HG03108 (cell line): ENCODE results near the gene HK3.
"Not testable (repeated sequence)": the region's sequence is repeated elsewhere in the genome, so short reads cannot be mapped to it uniquely, and the experiment has no call there.

Experiments used
- ATAC-seq: cut with Tn5 transposase; IDR thresholded peaks from one replicate; pipeline ENCODE4 v1.9.1; 2021; ENCODE audit warnings: moderate library complexity; ENCODE audit not compliant: unreplicated experiment

Gene HK3

GRCh38 chr5:176870644-176871043 is 28.5 kb downstream of the HK3 start:
- ATAC-seq, result not testable (repeated sequence)

DNA sequence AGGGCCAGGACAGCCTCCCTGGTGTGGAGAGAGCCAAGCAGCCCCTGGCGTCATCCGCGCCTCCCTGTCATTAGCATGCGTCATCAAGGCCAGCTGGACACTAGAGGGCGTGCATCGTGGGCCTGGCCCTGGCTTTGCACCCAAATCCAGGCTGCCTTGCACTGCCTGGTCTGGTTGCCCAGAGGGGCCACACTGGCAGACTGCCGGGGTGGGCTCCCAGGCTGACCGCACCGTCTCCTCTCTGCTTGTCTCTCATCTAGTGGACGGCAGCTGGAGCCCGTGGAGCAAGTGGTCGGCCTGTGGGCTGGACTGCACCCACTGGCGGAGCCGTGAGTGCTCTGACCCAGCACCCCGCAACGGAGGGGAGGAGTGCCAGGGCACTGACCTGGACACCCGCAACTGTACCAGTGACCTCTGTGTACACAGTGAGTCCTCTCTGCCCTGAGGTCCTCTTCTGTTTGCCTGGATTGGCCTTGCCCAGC is 29.0 kb downstream of the HK3 start:
- no peak for ATAC-seq

GRCh38 chr5:176869501-176870109 is 29.5 kb downstream of the HK3 start:
- no peak for ATAC-seq

DNA sequence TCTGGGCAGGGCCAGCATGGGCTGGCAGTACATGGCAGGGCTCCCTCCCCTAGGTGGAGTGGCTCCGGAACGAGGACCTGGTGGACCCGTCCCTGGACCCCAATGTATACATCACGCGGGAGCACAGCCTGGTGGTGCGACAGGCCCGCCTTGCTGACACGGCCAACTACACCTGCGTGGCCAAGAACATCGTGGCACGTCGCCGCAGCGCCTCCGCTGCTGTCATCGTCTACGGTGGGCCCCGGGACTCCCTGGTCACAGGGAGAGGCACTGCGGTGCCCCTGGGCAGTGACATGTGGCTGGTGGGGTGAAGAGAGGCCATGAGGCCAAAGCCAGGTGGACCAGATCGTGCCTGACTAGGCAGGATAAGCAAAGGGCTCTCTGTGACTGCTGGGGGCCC is 30.4 kb downstream of the HK3 start:
- no peak for ATAC-seq

DNA sequence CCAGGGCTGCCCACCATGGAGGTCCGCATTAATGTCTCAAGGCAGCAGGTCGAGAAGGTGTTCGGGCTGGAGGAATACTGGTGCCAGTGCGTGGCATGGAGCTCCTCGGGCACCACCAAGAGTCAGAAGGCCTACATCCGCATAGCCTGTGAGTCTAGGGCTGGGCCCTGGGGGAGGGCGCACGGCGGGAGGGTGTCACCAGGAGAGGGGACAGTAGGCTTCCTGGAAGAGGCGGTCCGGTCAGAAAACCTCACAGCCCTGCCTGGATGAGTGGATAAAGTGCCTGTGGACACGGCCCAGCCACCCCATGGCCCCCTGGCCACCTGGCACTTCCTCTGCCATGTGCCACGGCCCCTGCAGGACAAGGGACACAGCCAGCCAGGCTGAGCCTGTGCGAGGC is 31.0 kb downstream of the HK3 start:
- ATAC-seq, result no peak

DNA sequence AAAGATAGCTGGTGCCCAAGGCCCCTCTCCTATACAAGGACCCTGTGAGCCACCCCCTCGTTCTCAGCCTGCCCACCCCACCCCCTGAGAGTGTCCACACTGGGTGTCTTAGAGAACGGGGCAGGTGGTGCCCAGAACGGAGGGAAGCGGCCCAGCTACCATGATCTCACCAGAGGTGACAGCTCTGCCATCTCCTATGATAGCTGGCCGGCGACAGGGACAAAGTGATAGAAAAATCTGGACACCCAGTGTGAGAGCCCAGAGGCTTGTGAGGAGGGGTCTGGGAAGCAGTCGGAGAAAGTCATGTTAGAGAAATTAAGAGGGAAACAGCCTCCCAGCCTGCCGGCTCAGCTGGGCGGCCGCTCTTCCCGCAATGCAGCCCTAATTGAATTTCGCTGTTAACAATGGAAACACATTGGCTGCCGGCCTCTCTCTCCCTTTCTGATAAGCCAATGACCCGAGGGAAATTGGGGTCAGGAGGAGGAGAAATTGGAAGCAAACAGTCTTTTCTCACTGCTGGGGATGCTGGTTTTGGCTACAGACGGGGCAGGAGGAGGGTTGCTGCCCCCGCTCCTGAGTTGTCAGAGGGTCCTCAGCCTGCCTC is 32.3 kb downstream of the HK3 start:
- ATAC-seq, result no peak

- ATAC-seq, result no peak
Observed at GRCh38 chr5:176865964-176866363, 33.2 kb downstream of the HK3 start.

- ATAC-seq, result no peak
Observed at GRCh38 chr5:176864755-176865154, 34.4 kb downstream of the HK3 start.

DNA sequence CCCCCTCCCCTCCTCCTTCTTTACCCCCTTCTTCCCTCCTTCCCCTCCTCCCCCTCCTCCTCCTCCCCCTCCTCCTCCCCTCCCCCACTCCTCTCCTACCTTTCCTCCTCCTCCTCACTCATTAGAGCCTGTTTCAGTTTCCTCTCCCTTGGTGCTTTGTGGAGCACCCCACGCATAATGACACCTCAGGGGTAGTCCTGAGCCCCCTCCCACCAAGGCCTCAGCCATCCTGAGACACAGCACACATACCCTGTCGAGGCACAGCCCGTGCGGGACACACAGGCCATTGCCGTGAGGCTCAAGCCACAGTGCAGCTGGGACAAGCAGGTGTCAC is 35.4 kb downstream of the HK3 start:
- ATAC-seq, result no peak

DNA sequence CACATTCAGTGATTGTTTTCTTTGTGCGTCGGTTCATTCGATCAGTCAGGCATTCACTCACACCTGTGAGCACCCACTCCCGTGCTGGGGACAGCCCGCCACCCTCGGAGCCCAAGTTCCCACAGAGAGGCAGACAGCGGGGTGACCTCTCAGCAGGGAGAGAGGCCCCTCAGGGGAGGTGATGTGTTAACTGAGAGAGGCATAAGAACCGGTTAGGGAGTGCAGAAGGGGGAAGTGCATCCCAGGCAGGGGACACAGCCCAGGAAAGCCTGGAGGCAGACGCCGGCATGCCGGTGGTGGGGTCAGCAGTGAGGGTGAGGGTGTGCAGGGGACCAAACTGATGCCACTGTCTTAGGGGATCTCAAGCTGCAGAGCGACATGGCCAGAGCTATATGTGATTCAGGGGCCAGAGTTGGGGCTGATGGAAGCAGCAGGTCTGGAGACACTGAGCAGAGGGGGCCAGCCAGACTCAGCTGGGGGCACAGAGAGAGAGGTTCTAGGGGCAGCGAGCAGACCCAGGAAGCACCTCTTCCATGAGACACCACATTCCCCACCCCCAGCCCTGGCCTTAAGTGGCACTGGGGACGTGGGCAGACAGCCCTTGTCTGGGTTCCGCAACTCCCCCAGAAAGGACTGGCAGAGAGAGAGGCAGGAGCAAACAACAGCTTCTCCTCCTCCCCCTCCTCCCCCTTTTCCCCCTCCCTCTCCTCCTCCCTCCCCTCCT is 35.9 kb downstream of the HK3 start:
- no peak for ATAC-seq

- no peak for ATAC-seq
Observed at GRCh38 chr5:176862330-176862995, 36.7 kb downstream of the HK3 start.

GRCh38 chr5:176861276-176861675 is 37.9 kb downstream of the HK3 start:
- no peak for ATAC-seq

DNA sequence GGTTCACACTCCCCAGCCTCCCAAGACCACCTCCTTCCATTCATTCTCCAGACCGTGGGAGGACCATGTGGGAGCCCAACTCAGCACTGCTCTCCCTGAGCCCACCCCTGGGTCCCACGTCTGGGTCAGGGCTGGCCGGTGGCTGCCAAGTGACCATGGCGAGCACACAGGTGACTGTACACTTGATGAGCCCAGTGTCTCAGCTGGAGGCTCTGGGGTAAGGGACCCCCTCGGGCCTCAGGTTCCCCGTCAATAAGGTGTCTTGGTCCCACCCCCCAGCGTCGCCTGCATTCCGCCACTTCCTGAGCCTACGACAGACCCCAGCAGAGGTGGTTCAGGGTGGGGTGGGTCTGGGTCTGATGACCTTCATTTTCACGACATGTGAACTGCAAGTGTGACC is 38.8 kb downstream of the HK3 start:
- ATAC-seq, result no peak

DNA sequence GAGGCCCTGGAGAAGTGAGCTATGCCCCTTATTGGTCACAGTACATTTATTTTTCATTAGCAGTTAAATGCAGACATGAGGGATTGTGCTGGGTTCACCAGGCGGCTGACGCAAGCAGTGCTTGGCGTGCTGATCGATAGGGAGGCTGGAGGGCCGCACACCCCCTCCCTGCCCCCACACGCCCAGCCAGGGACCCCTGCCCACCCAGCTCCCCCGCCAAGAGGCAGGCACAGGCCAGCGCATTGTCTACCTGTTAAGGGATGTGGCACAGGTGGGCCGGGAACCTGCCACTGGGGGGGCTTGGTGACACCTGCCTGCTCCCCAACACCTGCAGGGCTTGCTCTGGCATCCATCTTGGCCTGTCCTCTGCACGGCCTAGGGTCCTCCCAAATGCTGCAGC is 39.2 kb downstream of the HK3 start:
- ATAC-seq, result no peak

- no peak for ATAC-seq
Observed at GRCh38 chr5:176857894-176858273, 41.3 kb downstream of the HK3 start.

- no peak for ATAC-seq
Observed at GRCh38 chr5:176857216-176857893, 41.8 kb downstream of the HK3 start.

- no peak for ATAC-seq
Observed at GRCh38 chr5:176856746-176857145, 42.4 kb downstream of the HK3 start.

DNA sequence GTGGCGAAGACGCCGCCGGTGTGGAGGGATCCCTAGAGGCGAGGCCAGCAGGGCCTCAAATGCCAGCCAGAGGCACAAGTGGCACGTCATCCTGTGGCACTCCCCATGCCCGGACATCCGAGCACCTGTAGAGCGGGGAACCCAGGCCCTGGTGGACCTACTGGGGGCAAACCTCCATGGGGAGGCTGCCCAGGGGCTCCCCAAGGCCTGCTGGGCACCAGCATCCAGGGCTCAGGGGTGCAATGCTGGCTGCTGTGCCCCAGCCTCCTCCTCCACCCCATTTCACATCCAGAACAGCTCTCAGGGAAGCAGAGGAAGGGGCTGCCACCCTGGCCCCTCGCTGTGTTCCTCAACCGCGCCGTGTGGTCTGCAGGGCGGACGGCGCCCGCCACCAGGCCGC is 43.5 kb downstream of the HK3 start:
- ATAC-seq, result no peak

DNA sequence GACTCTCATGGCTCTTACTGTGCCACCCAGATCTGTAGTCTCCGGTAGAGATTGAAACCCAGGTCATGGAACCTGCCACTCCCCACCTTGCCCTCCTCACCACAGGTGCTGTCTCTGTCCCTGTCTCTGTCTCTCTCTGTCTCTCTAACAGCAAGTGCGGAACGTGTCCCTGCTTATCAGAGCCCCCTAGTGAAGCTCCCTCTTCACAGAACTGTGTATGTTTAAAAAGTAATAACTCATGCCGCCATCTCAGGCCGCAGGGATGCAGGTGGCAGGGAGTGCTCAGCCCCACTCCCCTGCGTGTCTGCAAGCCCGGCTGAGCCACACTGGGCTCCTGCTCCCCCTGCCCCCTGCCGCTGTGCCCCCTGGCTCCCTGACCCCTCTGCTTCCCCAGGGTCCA is 45.0 kb downstream of the HK3 start:
- no peak for ATAC-seq

- ATAC-seq, result no peak
Observed at GRCh38 chr5:176853151-176853778, 45.9 kb downstream of the HK3 start.
